ENCODE data around the gene ECE1.

ECE1 gene

GRCh38 chr1:21262293-21263051 lies 27.8 kb downstream of the ECE1 start:
- Histone ChIP-seq H3F3A (ENCODE audit: insufficient read depth, low read length) (no peaks in the 10 kb centered on the region), H3K4me1 (ENCODE audit: insufficient read depth, low read length, severe bottlenecking) (no peaks in the 10 kb centered on the region), H3K27me3 (ENCODE audit: insufficient read depth, low read length) (no peaks in the 10 kb centered on the region), H3K4me2 (ENCODE audit: low read length) (no peak overlapping the region), H3K9ac (ENCODE audit: low read length) (no peak overlapping the region), H4K20me1 (ENCODE audit: insufficient read depth, low read length) (no peaks in the 10 kb centered on the region), H3K79me2 (ENCODE audit: insufficient read depth, low read length) (no peaks in the 10 kb centered on the region), H3K9me2 (ENCODE audit: low read depth, low read length) (no peaks in the 10 kb centered on the region), H3K4me3 (ENCODE audit: low read depth, low read length, poor library complexity, severe bottlenecking) (no peak overlapping the region), H3K27ac (ENCODE audit: low read depth, low read length, poor library complexity, severe bottlenecking) (no peak overlapping the region), H3K36me3 (ENCODE audit: insufficient read depth, low read length) (peaks cover 12% of the 10 kb centered on the region), H2AFZ (ENCODE audit: low read length) (no peak overlapping the region), H3K9me3 (ENCODE audit: low read length) (no peaks in the 10 kb centered on the region; the same call in 1 of the 2 replicates)
- TF ChIP-seq CTCF (IDR thresholded peaks at IDR 0.05; ENCODE audit: low read length) = no peak
- no peak for TF ChIP-seq EZH2 (IDR thresholded peaks at IDR 0.05; ENCODE audit: borderline replicate concordance, low read length)

GRCh38 chr1:21261551-21262292 lies 28.5 kb downstream of the ECE1 start:
- Histone ChIP-seq H3F3A (ENCODE audit: insufficient read depth, low read length) (no peaks in the 10 kb centered on the region), H3K4me2 (ENCODE audit: low read length) (no peak overlapping the region), H3K27ac (ENCODE audit: low read depth, low read length, poor library complexity, severe bottlenecking) (no peak overlapping the region), H4K20me1 (ENCODE audit: insufficient read depth, low read length) (no peaks in the 10 kb centered on the region), H3K4me1 (ENCODE audit: insufficient read depth, low read length, severe bottlenecking) (no peaks in the 10 kb centered on the region), H3K9me3 (ENCODE audit: low read length) (no peaks in the 10 kb centered on the region), H3K27me3 (ENCODE audit: insufficient read depth, low read length) (no peaks in the 10 kb centered on the region), H3K79me2 (ENCODE audit: insufficient read depth, low read length) (no peaks in the 10 kb centered on the region), H3K4me3 (ENCODE audit: low read depth, low read length, poor library complexity, severe bottlenecking) (no peak overlapping the region), H3K9ac (ENCODE audit: low read length) (no peak overlapping the region), H3K36me3 (ENCODE audit: insufficient read depth, low read length) (peaks cover 11% of the 10 kb centered on the region), H2AFZ (ENCODE audit: low read length) (no peak overlapping the region), H3K9me2 (ENCODE audit: low read depth, low read length) (no peaks in the 10 kb centered on the region)
- TF ChIP-seq EZH2 (IDR thresholded peaks at IDR 0.05; ENCODE audit: borderline replicate concordance, low read length) (no peak), CTCF (IDR thresholded peaks at IDR 0.05; ENCODE audit: low read length) (no peak)

GRCh38 chr1:21260405-21261125 lies 29.7 kb downstream of the ECE1 start:
- no peaks in the 10 kb centered on the region for H3K27me3 ChIP-seq (ENCODE audit: insufficient read depth, low read length)
- peaks cover 11% of the 10 kb centered on the region; the same call in 1 of the 2 replicates for H3K36me3 ChIP-seq (ENCODE audit: insufficient read depth, low read length)
- H3K9me2 ChIP-seq (ENCODE audit: low read depth, low read length) = no peaks in the 10 kb centered on the region
- no peak overlapping the region for H3K9ac ChIP-seq (ENCODE audit: low read length)
- no peaks in the 10 kb centered on the region for H4K20me1 ChIP-seq (ENCODE audit: insufficient read depth, low read length)
- H3K4me1 ChIP-seq (ENCODE audit: insufficient read depth, low read length, severe bottlenecking) = no peaks in the 10 kb centered on the region
- H3F3A ChIP-seq (ENCODE audit: insufficient read depth, low read length) = no peaks in the 10 kb centered on the region
- TF ChIP-seq EZH2 (IDR thresholded peaks at IDR 0.05; ENCODE audit: borderline replicate concordance, low read length) (no peak), CTCF (IDR thresholded peaks at IDR 0.05; ENCODE audit: low read length) (no peak)
- no peaks in the 10 kb centered on the region for H3K79me2 ChIP-seq (ENCODE audit: insufficient read depth, low read length)
- H3K9me3 ChIP-seq (ENCODE audit: low read length) = no peaks in the 10 kb centered on the region
- H3K4me2 ChIP-seq (ENCODE audit: low read length) = no peak overlapping the region
- no peak overlapping the region for H3K27ac ChIP-seq (ENCODE audit: low read depth, low read length, poor library complexity, severe bottlenecking)
- no peak overlapping the region for H2AFZ ChIP-seq (ENCODE audit: low read length)
- H3K4me3 ChIP-seq (ENCODE audit: low read depth, low read length, poor library complexity, severe bottlenecking) = no peak overlapping the region
